Measurements from ENCODE around the gene PBX3.

PBX3 gene

DNA sequence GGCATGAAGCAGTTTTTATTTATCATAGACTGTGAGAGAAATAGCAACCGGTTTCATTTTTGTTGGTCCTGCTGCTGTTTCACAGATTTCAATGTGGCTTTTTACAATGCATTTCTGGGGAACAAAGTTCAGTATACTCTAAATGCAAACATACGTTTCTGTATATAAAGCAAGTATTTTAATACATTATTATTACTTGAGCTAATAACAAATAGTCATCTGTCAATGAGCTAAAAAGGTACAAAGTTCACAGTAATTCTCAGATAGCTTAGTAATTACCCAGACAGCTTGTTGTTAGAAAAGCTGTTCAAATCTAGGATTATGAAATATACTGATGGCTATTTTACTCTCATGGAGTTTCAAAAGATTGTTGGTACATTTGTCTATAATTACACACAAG is 50.8 kb downstream of the PBX3 start:
- no peak for TF ChIP-seq ZFX (IDR thresholded peaks at IDR 0.05)
- TF ChIP-seq, protein P1, sequence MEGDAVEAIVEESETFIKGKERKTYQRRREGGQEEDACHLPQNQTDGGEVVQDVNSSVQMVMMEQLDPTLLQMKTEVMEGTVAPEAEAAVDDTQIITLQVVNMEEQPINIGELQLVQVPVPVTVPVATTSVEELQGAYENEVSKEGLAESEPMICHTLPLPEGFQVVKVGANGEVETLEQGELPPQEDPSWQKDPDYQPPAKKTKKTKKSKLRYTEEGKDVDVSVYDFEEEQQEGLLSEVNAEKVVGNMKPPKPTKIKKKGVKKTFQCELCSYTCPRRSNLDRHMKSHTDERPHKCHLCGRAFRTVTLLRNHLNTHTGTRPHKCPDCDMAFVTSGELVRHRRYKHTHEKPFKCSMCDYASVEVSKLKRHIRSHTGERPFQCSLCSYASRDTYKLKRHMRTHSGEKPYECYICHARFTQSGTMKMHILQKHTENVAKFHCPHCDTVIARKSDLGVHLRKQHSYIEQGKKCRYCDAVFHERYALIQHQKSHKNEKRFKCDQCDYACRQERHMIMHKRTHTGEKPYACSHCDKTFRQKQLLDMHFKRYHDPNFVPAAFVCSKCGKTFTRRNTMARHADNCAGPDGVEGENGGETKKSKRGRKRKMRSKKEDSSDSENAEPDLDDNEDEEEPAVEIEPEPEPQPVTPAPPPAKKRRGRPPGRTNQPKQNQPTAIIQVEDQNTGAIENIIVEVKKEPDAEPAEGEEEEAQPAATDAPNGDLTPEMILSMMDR (conservative IDR thresholded peaks at IDR 0.05), result no peak

DNA sequence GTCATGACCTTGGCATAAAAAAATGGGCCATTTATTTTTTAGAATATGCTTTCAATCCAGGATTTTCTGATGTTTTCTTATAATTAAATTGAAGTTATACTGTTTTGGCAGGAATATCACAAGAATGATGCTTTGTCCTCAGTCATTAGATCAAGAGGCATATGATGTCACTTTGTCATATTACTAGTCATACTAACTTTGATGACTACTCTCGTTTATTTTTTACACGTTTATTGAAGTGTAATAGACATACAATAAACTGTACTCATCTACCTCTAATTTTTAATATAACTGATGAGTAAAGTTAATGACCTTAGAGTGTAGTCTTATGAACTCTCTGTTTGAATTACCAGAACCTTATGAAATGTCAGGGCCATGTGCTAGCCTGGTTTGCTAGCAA is 56.4 kb downstream of the PBX3 start:
- TF ChIP-seq, protein P1 (conservative IDR thresholded peaks at IDR 0.05), result no peak
- TF ChIP-seq ZFX (IDR thresholded peaks at IDR 0.05), result no peak

More for the DNA sequence above, 50.8 kb downstream of the PBX3 start:
- H3K27ac ChIP-seq, result no peak overlapping the region

DNA sequence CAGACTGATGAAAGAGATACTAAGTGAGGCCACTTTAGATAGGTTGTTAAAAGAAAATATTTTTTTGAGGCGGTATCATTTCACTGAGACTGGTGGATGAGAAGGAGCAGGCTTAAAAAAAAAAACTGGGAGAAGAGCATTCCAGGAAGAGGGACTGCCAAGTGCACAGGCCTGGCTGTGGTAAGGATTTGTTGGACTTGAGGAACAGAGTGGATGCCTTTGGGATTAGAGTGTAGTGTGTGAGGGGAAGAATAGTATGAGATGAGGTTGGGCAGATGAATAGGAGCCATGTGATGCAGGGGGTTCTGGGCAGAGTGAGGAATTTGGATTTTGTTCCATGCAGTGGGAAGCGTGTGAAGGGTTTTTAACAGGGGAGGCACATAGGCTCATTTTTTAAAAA is 57.9 kb downstream of the PBX3 start:
- TF ChIP-seq, protein P1 (conservative IDR thresholded peaks at IDR 0.05), result no peak
- H3K27ac ChIP-seq, result no peak overlapping the region

More for the DNA sequence above, 56.4 kb downstream of the PBX3 start:
- no peak overlapping the region for H3K27ac ChIP-seq

DNA sequence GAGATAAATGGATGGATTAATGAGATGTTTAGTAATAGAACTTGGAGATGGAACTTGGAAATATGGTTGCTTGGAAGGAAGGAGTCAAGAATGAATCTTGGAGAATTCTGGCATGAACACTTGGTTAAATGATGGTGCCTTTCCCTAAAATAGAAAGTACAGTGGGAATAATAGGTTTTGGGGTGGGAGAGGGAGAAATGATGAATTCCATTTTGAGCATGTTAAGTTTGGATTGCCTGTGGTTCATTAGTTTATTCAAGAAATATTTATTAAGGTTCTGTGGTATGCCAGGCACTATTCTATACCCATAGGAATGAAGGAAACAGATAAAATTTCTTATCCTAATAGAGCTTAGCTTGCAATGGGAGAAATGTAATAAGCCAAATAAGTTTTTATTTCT is 58.4 kb downstream of the PBX3 start:
- H3K27ac ChIP-seq, result no peak overlapping the region
- no peak for TF ChIP-seq ZFX (IDR thresholded peaks at IDR 0.05)
- TF ChIP-seq, protein P1 (conservative IDR thresholded peaks at IDR 0.05), result no peak

DNA sequence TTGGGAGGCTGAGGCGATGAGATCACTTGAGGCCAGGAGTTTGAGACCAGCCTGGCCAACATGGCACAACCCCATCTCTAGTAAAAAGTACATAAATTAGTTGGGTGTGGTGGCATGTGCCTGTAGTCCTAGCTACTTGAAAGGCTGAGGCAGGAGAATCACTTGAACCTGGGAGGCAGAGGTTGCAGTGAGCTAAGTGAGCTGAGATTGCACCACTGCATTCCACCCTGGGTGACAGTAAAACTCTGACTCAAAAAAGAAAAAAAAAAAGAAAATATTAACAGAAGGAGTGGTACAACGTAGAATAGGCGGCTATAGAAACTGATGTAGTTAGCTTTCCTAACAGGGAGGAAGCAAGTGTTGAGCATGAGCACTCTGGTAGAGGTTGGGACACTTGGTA is 59.9 kb downstream of the PBX3 start:
- no peak for TF ChIP-seq ZFX (IDR thresholded peaks at IDR 0.05)
- TF ChIP-seq, protein P1 (conservative IDR thresholded peaks at IDR 0.05), result no peak
- no peak overlapping the region for H3K27ac ChIP-seq

DNA sequence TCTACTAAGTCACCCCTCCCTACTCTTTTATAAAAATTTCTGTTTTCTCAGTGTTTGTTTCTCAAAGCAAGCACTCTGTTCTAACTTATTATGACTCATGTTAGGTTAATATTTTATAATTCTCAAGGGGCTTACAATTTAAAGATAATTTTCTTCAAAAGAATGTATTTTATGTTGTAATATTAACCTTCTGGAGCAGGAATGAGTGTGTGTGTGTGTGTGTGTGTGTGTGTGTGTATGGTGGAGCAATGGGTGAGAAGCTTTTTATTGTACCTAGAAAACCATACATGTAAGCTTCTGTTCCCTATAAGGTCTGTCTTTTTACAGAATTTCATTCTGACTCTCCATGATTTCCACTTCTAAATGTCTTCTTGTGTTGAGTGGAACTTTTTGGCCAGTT is 63.0 kb downstream of the PBX3 start:
- no peak overlapping the region for H3K27ac ChIP-seq
- no peak for TF ChIP-seq ZFX (IDR thresholded peaks at IDR 0.05)
- TF ChIP-seq, protein P1 (conservative IDR thresholded peaks at IDR 0.05), result no peak

DNA sequence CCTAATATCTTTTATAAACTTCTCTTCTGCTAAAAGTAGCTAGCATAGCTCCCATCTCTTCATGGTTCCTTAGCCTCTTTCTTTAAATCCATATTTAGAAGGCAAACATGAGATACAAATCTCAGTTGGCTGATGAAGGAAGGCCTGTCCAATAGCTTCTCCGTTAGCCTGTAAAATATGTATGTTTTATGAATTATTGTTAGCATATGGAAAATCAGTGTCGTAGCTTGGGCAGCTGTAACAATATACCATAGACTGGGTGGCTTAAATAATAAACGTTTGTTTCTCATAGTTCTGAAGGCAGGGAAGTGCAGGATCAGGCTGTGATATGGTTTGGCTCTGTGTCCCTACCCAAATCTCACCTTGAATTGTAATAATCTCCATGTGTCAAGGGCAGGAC is 63.8 kb downstream of the PBX3 start:
- TF ChIP-seq, protein P1 (conservative IDR thresholded peaks at IDR 0.05), result no peak
- TF ChIP-seq ZFX (IDR thresholded peaks at IDR 0.05), result no peak
- H3K27ac ChIP-seq, result no peak overlapping the region

Measured in C4-2B (cell line).